ENCODE results near the gene GID8.

The GID8 gene

DNA sequence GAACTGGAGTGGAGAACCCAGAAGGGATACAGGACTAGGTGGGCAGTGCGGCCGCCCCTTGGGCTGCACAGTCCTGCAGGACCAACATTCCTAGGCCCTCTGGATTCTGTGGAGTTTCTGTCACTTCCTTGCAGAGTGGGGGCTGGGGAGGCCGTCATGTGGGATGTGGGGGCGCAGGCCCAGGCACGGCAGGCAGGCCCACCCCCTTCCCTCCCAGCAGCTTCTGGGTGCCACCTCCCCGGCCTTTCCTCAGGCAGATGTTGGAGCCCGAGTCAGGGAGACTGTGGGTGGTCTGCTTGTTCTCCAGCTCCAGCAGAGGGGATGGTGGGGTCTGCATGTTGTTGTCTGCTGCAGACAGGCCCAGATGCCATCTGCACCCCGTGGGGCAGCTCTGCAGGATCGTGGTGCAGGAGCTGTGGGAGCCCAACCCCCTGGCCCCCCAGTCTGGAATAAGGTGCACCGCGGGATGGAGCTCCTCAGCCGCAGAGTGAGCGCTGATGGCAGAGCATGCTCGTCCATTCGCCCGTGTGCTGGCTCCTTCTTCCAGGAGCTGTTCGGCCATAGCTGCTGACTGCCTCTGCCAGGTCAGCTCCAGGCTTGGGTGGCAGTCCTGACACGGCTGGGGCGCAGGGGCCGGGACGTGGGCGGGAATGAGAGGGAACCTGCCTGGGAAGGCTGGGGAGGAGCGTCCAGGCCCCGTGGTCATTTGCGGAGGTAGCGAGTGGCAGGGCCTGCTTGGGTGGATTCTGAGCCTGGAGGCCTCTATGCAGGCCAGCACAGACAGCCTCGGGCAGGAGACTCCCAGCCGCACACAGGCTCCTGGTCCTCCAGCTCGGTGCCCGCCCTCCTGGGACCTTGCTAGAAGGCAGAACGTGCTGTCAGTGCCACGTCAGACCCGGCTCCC, 32.6 kb downstream of the GID8 start:
- DNase-seq (ENCODE audit: low read depth): no peak

DNA sequence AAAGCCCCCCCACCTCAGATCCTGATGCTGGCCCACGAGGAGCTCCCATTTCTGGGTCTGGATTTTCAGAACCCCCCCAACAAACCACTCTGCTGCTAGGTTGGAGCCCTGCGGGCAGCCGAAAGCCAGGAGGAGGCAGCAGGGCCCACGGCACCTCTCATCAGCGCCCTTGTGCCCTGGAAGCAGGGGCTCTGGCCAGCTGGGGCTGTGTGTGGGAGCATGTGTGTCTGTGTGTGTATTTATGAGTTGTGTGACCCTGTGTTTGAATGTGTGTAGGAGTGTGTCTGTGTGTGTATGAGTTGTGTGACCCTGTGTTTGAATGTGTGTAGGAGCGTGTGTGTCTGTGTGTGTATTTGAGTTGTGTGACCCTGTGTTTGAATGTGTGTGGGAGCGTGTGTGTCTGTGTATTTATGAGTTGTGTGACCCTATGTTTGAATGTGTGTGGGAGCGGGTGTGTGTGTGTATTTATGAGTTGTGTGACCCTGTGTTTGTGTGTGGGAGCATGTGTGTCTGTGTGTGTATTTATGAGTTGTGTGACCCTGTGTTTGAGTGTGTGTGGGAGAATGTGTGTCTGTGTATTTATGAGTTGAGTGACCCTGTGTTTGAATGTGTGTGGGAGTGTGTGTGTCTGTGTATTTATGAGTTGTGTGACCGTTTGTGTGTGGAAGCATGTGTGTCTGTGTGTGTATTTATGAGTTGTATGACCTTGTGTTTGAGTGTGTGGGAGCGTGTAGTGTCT, 33.4 kb downstream of the GID8 start:
- DNase-seq (ENCODE audit: low read depth): no peak

DNA sequence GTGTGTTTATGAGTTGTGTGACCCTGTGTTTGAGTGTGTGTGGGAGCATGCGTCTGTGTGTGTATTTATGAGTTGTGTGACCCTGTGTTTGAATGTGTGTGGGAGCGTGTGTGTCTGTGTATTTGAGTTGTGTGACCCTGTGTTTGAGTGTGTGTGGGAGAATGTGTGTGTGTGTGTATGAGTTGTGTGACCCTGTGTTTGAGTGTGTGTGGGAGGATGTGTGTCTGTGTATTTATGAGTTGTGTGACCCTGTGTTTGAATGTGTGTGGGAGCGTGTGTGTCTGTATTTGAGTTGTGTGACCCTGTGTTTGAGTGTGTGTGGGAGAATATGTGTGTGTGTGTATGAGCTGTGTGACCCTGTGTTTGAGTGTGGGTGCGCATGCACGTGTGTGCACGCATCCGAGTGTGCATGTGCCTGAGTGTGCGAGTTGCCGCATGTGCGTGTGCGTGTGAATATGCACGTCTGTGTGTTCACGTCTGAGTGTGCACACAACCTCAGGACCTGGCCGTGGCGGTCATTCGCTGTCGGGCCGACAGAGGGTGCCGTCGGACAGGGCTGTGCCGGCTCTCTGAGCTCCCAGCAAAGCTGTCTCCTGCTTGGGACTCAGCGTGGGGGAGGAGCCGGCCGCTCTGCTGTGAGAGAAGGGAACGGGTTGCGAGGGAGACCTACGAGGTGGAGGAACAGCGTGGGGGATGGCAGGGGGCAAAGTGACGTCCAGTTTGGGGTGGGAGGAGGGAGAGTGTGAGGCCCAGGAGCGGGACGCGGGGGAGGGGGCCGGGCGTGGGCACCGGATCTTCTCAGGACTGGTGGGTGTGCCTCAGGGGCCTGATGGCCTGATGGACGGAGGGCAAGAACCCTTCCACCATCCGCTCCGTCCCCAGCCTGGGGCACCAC, 34.2 kb downstream of the GID8 start:
- DNase-seq (ENCODE audit: low read depth): peak; percentile 64

DNA sequence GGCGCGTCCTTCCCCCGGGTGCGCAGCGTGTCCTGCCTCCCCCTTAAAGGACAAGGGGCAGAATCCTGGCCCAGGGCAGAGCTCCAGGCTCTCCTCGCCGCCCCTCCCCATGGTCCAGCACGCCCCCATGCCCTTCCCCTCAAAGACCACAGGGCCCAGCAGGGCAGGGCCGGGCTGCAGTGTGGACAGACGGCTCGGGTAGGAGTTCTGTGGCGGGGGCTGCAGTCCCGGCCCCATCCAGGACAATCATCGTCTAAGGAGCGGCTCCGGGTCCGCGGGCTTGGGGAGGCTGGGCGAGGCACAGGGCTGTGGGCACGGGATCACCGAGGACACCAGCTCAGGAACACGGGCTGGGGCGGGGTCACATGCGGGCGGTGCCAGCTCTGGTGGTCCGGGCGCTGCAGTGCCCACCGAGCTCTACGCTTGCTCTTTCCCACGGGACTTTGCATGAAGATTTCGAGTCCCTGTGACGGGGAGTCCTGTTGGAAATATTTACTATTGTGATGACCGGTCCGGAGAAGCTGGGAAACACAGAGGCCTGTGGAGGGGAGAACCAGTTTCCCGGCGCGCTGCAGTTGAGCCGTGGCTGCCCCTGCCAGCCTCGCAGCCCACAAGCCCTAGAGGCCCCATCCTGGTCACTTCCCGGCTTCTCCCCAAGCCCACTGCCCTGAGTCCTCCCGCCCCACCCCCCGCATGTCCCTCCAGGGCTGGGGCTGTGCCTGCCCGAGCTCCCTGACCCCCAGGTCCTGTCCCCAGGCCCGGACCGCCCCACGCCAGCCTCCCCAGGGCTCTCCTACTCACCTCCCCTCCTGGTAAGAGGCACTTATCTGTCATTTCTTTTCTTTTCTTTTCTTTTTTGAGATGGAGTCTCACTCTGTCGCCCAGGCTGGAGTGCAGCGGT, 35.1 kb downstream of the GID8 start:
- no peak for DNase-seq (ENCODE audit: low read depth)

DNA sequence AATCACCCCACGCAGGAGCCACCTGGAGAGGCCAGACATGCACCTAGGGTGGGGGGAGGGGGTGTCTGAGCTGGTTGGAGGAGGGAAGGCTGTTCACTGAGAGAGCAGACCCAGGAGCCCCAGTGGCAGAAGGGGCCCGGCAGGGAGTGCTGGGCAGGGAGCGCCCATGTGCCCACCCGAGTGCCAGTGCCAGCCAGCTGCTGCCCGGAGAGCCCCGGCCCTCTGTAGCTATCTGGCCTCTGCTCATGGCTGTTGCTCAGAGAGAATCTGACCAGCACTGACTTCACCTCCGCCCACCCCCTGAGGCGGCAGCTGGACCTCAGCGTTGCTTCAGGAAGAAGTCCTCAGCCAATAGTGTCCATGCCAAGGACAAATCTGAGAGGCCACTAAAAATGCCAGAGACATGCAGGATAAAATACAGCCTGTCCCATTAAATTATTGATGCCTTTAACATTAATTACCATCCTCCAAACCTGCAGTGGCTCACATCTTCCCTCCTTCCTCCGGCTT, 37.4 kb downstream of the GID8 start:
- DNase-seq (ENCODE audit: low read depth): no peak

DNA sequence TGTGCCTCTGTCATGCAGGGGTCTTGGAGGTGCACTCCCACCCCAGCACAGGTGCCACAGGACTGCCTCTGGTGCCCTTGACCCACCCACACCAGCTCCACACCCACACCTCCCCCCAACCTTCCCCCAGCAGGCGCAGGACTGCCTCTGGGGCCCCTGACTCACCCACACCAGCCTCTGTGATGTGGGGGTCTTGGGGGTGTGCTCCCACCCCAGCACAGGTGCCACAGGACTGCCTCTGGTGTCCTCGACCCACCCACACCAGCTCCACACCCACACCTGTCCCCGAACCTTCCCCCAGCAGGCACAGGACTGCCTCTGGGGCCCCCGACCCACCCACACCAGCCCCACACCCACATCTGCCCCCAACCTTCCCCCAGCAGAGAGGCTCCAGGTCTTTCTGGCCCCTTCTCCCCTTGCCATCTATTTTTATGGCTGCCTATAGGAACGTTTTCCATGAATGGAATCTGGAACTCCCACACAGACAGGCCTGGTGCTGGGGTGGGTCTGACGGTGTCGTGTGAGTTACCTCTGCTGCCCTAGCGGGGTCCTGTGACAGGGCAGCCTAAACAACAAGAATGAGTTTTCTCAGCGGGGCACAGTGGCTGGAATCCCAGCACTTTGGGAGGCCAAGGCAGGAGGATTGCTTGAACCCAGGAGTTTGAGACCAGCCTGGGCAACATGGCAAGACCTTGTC, 38.0 kb downstream of the GID8 start:
- no peak for DNase-seq (ENCODE audit: low read depth)

DNA sequence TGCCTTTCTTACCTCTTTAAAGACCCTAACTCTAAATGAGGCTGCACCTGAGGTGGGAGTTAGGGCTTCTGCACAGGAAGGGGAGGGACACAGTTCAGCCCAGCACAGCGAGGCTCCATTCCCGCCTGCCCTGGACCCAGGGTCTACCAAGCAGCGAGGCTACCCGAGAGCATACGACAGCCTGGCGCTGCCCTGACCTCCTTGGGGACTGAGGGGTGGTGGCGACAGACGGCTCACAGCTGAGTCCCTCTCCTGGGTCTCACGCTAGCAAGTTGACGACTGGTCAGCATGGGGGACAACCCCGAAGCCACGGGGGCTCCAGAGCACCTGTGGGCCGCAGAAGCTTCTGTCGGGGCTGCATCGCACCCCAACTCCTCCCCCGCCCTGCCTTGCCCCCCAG, 38.9 kb downstream of the GID8 start:
- DNase-seq (ENCODE audit: low read depth): no peak

DNA sequence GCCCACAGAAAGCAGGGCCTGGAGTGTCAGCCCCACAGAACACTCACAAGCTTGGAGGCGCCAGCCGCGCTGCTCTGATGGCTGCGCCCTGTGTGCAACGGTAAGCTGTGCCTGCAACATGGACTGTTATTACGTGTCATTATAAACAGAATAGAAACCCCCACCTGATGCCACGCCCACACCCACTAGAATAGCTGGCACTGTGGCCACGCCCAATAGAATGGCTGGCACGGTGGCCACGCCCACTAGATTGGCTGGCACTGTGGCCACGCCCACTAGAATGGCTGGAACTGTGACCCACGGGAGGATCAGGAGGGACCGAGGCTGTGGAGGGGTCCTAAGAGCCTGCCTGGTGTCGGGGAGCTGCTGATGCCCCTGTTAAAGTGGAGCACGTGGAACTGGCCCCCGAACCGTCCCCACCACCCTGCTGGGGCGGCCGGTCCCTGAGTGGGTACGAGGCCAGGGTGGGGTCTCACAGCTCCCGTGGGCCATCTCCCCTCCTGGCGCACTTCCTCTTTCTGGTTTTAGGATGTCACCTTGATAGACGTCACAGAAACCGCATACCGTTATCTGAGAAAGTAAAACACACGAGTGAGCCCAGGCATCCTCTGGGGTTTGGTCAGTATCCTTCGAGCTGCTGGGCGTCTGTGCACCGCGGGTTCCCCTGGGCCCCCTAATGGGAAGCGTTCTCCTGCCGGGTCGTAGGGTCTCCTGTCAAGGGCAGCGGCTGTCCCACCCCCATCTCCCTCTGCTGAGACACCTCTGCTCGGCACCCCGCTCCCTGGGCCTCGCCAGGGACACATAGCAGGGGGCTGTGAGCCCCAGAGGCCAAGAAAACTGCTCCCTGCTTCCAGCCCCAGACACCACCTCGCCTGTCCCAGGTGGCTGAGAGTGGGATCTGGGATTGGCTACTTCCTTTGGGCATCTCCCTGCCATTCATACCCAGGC, 39.9 kb downstream of the GID8 start:
- peak; percentile 56 for DNase-seq (ENCODE audit: low read depth)

DNA sequence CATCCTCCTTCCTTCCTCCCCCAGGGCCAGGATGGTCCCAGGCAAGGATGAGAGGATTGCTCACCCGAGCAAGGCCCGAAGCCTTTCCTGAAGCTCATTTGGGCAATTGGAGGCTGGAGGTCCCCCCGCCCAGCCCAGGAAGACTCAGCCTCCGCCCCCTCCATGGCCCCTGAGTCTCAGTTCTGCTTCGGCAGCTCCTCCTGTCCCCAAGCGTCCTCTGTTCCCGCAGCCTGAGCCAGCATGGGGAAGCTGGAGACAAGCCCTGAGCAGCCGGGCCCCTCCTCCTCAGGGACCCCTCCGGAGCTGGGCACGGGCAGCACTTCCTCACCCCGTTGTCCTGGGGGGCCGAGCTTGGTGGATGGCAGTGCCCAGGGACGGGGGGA, 40.6 kb downstream of the GID8 start:
- DNase-seq (ENCODE audit: low read depth): no peak

DNA sequence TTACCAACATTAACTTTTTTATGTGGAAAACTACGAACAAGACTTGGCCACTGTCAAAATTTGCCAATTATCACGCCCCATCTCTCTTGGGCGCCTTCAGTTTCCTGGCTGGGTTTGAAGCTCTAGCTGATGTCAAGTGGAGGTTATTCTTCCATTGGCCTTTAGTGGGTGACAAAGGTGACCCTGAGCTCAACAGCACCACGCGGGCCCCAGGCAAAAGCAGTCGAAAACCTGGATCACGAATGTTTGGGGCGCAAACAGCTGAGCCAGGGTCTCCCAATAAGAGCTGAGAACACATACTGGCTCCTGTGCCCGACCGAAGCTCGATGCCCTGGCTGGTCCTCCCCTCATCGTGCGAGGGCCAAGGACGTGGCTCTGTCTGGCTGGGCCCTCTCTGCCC, 41.4 kb downstream of the GID8 start:
- no peak for DNase-seq (ENCODE audit: low read depth)

DNA sequence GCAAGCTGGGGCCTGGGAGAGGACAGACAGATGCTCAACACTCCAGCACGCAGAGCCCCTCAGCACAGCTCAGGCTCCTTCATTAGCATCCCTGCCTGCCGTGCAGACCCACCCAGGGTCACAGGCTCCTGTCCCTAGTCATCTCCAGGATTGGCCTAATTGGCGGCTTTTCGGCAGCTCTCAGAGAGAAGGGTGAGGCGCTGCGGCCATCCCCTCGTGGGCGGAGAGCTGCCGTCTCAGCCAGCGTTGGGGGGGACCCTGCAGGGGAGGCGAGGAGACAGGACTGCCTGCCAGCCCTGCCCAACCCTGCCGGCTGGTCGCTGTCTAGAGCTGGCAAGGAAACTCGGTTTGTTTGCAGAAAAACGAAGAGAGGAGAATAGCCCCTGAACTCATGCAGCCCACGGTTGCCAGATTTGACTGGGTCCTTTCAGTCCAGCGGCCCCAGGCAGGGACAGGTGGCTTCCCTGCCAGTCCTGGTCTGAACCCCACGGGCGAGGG, 42.0 kb downstream of the GID8 start:
- no peak for DNase-seq (ENCODE audit: low read depth)

DNA sequence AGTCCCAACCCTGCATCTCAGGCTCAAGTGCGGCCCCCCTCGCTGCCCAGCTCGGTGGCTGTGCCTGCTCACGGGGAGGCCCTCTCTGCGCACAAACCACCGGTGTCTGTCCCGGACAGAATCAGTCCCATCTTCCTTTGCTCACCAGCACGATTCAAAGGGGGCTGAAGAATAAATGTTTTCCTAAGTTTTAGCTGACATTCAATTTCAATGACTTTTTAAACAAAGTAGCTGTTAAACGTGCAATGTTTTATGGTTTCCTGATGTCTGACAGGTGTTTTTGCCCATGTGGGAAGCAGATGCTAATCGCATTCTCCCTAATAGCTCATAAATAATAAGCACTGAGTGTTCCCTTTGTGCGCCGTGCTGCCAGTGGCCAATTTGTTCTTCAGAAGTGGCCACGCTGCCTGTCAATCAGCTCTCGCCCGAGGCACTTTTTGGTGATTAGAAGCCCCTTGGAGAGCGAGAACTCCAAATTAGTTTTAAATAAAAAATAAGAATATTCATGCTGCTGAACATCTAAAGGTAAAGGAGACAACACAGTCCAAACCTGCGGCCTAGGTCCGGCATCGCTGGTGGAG, 42.5 kb downstream of the GID8 start:
- DNase-seq (ENCODE audit: low read depth): no peak

DNA sequence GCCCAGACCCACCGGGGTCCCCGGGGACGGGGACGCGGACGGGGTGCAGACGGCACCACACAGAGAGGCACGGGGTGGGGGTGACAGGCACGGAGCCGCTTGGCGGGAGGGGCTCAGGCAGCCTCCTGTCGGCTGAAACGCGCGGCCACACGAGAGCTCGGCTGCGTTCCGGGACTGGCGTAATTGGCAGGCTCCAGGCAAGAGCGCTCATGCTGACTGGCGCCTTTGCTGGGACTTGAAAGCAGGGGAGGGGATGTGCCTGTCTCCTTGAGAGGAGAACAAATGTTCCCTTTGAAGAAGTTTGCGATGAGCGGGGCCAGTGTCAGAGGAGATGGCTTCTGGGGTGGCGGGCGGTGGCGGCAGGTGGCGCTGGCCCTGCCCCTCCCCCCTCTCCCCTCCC, 43.0 kb downstream of the GID8 start:
- no peak for DNase-seq (ENCODE audit: low read depth)

DNA sequence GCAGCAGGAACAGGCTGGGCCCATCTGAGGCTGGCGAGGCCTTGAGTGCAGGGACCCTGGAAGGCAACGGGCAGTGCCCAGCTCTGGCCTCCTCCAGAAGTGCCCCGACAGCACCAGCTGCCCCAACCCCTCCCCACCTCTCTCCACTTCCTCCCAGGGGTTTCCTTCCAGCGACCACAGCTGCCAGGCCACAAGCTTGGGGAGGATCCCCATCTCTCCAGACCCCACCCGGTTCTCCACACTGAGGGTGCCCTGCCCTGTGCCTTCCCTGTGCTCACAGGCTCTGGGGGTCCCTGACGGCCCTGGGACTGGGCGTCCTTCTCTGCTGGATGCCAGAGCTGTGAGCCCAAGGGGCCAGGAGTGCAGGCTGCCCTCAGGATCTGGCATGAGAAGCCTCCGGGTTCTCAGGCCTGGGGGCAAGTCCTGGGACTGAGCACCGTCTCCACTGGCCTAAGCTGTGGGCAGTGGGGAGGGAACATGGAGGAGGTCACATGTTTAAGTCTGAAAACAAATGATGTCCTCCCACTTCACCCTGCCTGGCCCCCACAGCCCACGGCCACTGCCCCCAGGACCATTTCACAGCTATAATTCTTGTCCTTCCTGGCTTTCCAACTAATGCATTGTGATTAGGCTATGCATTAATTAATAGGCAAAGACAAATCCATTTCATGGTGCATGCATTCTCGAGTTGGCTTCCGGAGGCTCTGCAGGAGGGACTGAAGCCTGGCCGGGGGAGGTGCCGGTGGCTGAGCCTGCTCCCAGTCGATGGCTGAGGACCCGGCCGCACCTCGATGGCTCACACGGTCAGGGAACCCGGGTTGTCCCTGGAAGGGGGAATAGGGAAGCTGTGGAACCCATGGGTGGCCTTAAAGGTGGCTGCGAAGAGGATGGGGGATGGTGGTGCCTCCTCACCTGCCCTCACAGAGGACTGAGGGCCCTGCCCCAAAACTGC, 44.5 kb downstream of the GID8 start:
- DNase-seq (ENCODE audit: low read depth): no peak

DNA sequence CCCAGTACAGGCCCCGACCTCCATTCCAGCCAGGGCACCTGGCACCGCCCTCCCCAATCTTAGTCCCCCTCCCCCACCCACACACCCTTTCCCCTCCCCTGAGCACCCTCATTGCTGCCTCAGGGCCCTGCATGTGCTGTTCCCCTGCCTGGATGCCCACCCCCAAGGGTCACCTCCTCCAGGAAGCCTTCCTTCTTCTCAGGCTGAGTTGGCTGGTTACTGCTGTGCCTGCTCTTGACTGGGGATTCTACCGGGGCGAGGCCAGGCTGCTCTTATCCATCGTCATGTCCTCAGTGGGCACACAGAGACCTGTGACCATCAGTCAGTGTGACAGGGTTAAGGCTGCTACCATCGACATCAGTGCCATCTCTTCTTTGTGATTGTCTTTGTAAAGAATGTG, 45.3 kb downstream of the GID8 start:
- no peak for DNase-seq (ENCODE audit: low read depth)

DNA sequence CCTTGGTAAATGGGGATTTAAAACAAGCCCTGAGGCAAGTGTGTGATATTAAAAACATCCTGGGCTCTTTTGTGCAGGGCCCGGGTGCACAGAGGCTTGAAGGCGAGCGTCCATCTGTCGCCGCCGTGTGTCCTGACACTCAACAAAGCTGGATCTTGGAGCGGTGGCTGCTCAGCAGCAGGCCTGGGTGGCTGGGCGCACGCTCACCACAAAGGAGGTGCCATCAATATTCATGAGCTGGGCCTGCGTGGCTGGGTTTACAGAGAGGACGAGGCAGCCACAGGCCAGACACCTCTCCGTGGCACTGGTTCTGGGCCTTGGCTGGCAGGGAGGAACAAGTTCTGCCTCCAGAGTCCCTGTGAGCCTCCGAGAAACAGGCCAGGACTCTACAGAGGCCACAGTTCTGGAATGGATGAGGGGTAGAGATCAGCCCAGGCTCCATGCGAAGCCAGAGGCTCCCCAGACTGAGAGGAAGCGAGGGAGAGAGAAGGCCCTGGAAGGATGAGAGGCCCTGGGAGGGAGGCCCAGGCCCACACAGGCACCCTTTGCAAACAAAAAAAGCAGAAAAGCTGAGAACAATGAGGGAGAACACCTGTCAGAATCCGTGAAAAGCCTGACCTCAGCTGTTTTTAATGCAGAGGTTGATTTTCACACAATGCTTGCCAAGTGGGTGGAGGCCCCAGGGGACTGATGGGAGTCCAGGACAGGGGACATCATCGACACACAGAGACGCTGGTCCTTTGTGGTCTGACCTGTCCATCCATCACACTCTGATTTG, 46.9 kb downstream of the GID8 start:
- DNase-seq (ENCODE audit: low read depth): no peak

DNA sequence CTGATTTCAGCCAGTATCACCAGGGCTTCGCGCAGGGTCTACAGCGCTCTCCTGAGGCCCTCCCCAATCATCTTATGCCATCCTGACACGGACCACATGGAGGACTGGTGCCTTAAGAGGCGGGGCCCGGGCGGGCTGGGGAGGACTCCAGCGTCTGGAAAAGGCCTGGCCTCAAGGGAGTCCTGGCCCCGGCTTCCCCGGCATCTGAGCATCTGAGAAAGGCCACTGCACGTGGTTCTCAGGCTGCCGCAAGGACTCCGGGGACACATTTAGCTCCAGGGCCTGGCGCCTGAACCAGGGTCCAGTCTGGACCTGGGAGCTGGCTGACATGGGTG, 47.5 kb downstream of the GID8 start:
- no peak for DNase-seq (ENCODE audit: low read depth)
